Ovary (tissue), 3 donors: ENCODE results near the gene SLIT1.

Experiments
- CTCF ChIP-seq, 3 donors: fragments of 450-650 bp in 2 of 3; fragments of 200-600 bp in 1 of 3; IDR thresholded peaks; one replicate each; pipeline versions ENCODE4 v1.5.1 to v1.8.0; 2016 to 2022; ENCODE audit warnings: antibody characterized with exemption in 3 of 3, mild to moderate bottlenecking in 1 of 3
- EP300 ChIP-seq: sonication (generic); formaldehyde crosslinking; IDR thresholded peaks from one replicate; pipeline ENCODE4 v1.6.1; 2017; ENCODE audit warnings: antibody characterized with exemption
- POLR2A ChIP-seq: fragments of 450-650 bp; IDR thresholded peaks from one replicate; pipeline ENCODE4 v1.6.1; 2017; ENCODE audit warnings: antibody characterized with exemption, mild to moderate bottlenecking, moderate library complexity
- donor health status: DM: no; HTN: no; CAD: no.

- TF ChIP-seq POLR2A (no peak), CTCF (IDR thresholded peaks at IDR 0.05) (no peak), EP300 (no peak)
These were observed 210.6 kb downstream of the SLIT1 start for GRCh38 chr10:96975136-96975535.
